Suprapubic skin (tissue), 3 donors: ENCODE results near the gene PRRG3.

Experiments used
- CTCF ChIP-seq, 2 donors: fragments of 200-600 bp in 1 of 2; fragments of 450-650 bp in 1 of 2; sonication (generic) in 1 of 2; IDR thresholded peaks; one replicate each; pipeline ENCODE4 v1.5.1; 2016 to 2019; ENCODE audit warnings: antibody characterized with exemption in 2 of 2, mild to moderate bottlenecking in 1 of 2, moderate library complexity in 1 of 2
- EP300 ChIP-seq: sonication (generic); formaldehyde crosslinking; IDR thresholded peaks from one replicate; pipeline ENCODE4 v1.6.1; 2017; ENCODE audit warnings: antibody characterized with exemption
- POLR2A ChIP-seq, 2 donors: fragments of 450-650 bp; IDR thresholded peaks; one replicate each; pipeline ENCODE4 v1.6.1; 2017; ENCODE audit warnings: antibody characterized with exemption in 2 of 2, mild to moderate bottlenecking in 2 of 2, moderate library complexity in 2 of 2

GRCh38 chrX:151675121-151675746 lies 20.0 kb upstream of the PRRG3 start:
- TF ChIP-seq CTCF (IDR thresholded peaks at IDR 0.05) (no peak), EP300 (no peak), POLR2A (IDR thresholded peaks at IDR 0.05) (no peak)
